ENCODE results near the gene AZIN2. TPM values are rescaled to one million over a fixed set of nuclear protein-coding genes. Genes with fewer than 3 reads are reported as not detected.

The AZIN2 gene
- total and polyA plus RNA-seq, 2 of the 13 experiments (the other 11 are each of a cell fraction or from before 2014, with no cell fraction given) = 1.7 to 3.5 TPM

- no peak for TF ChIP-seq JDP2 (CRISPR knock-in tag; IDR thresholded peaks at IDR 0.05; ENCODE audit: borderline replicate concordance)
- no peak for TF ChIP-seq ZNF256 (CRISPR knock-in tag; conservative IDR thresholded peaks at IDR 0.05)
- no peak for TF ChIP-seq LCORL (IDR thresholded peaks at IDR 0.05)
- peak; percentile 72; the same call in 1 of the 2 replicates for TF ChIP-seq LCORL (CRISPR knock-in tag; IDR thresholded peaks at IDR 0.05)
- peak; percentile 85 for TF ChIP-seq ESRRA (CRISPR knock-in tag; IDR thresholded peaks at IDR 0.05; ENCODE audit: low read depth)
- TF ChIP-seq, protein P1, sequence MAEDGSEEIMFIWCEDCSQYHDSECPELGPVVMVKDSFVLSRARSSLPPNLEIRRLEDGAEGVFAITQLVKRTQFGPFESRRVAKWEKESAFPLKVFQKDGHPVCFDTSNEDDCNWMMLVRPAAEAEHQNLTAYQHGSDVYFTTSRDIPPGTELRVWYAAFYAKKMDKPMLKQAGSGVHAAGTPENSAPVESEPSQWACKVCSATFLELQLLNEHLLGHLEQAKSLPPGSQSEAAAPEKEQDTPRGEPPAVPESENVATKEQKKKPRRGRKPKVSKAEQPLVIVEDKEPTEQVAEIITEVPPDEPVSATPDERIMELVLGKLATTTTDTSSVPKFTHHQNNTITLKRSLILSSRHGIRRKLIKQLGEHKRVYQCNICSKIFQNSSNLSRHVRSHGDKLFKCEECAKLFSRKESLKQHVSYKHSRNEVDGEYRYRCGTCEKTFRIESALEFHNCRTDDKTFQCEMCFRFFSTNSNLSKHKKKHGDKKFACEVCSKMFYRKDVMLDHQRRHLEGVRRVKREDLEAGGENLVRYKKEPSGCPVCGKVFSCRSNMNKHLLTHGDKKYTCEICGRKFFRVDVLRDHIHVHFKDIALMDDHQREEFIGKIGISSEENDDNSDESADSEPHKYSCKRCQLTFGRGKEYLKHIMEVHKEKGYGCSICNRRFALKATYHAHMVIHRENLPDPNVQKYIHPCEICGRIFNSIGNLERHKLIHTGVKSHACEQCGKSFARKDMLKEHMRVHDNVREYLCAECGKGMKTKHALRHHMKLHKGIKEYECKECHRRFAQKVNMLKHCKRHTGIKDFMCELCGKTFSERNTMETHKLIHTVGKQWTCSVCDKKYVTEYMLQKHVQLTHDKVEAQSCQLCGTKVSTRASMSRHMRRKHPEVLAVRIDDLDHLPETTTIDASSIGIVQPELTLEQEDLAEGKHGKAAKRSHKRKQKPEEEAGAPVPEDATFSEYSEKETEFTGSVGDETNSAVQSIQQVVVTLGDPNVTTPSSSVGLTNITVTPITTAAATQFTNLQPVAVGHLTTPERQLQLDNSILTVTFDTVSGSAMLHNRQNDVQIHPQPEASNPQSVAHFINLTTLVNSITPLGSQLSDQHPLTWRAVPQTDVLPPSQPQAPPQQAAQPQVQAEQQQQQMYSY (CRISPR knock-in tag; IDR thresholded peaks at IDR 0.05) = no peak
- no peak for TF ChIP-seq RFX1 (IDR thresholded peaks at IDR 0.05)
- peak; percentile 82 for TF ChIP-seq ZNF441 (CRISPR knock-in tag; IDR thresholded peaks at IDR 0.05; ENCODE audit: borderline replicate concordance)
- TF ChIP-seq NFIC (IDR thresholded peaks at IDR 0.05; ENCODE audit: low read length) = no peak
- TF ChIP-seq TBL1XR1 (IDR thresholded peaks at IDR 0.05; ENCODE audit: borderline replicate concordance, low read length, partially characterized antibody) = no peak
- no peak for TF ChIP-seq MEIS2 (CRISPR knock-in tag; IDR thresholded peaks at IDR 0.05)
- no peak for TF ChIP-seq ZNF7 (CRISPR knock-in tag; IDR thresholded peaks at IDR 0.05)
- TF ChIP-seq, protein P2, sequence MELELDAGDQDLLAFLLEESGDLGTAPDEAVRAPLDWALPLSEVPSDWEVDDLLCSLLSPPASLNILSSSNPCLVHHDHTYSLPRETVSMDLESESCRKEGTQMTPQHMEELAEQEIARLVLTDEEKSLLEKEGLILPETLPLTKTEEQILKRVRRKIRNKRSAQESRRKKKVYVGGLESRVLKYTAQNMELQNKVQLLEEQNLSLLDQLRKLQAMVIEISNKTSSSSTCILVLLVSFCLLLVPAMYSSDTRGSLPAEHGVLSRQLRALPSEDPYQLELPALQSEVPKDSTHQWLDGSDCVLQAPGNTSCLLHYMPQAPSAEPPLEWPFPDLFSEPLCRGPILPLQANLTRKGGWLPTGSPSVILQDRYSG (CRISPR knock-in tag; IDR thresholded peaks at IDR 0.05) = no peak
- TF ChIP-seq CTCF (CRISPR knock-in tag; IDR thresholded peaks at IDR 0.05) = peak; percentile 100
- no peak for TF ChIP-seq POLR2AphosphoS2 (IDR thresholded peaks at IDR 0.05; ENCODE audit: low read depth, low read length)
- TF ChIP-seq SRSF9 (IDR thresholded peaks at IDR 0.05; ENCODE audit: borderline replicate concordance, insufficient read depth, low read depth, low read length, poor library complexity, severe bottlenecking) = no peak
- 0 out of 2 replicates have a peak, but pooled peaks have one; percentile 32 for TF ChIP-seq ZNF205 (CRISPR knock-in tag; IDR thresholded peaks at IDR 0.05)
- TF ChIP-seq ZNF776 (CRISPR knock-in tag; IDR thresholded peaks at IDR 0.05) = no peak
- TF ChIP-seq, protein P3, sequence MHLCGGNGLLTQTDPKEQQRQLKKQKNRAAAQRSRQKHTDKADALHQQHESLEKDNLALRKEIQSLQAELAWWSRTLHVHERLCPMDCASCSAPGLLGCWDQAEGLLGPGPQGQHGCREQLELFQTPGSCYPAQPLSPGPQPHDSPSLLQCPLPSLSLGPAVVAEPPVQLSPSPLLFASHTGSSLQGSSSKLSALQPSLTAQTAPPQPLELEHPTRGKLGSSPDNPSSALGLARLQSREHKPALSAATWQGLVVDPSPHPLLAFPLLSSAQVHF (CRISPR knock-in tag; IDR thresholded peaks at IDR 0.05) = no peak
- no peak for TF ChIP-seq SETDB1 (CRISPR knock-in tag; IDR thresholded peaks at IDR 0.05; ENCODE audit: borderline replicate concordance)
- no peak for TF ChIP-seq CCDC6 (CRISPR knock-in tag; IDR thresholded peaks at IDR 0.05)
- no peak for TF ChIP-seq ZNF282 (IDR thresholded peaks at IDR 0.05; ENCODE audit: partially characterized antibody)
- TF ChIP-seq ZNF891 (CRISPR knock-in tag; IDR thresholded peaks at IDR 0.05) = peak; percentile 88
- TF ChIP-seq ZNF124 (CRISPR knock-in tag; IDR thresholded peaks at IDR 0.05) = peak; percentile 55; the same call in 1 of the 2 replicates
- TF ChIP-seq ZNF335 (CRISPR knock-in tag; IDR thresholded peaks at IDR 0.05) = no peak; the same call in 1 of the 2 replicates
These were observed 46.3 kb downstream of the AZIN2 start (continued) for GRCh38 chr1:33127001-33127823.

All from HepG2 (cell line).